Measurements from ENCODE around the gene SKAP1. TPM values are rescaled to one million over a fixed set of nuclear protein-coding genes. Genes with fewer than 3 reads are reported as not detected.

The SKAP1 gene
- total and polyA plus RNA-seq, 2 of the 13 experiments (the other 11 are each of a cell fraction or from before 2014, with no cell fraction given), result 0.21 TPM; not detected in 1

DNA sequence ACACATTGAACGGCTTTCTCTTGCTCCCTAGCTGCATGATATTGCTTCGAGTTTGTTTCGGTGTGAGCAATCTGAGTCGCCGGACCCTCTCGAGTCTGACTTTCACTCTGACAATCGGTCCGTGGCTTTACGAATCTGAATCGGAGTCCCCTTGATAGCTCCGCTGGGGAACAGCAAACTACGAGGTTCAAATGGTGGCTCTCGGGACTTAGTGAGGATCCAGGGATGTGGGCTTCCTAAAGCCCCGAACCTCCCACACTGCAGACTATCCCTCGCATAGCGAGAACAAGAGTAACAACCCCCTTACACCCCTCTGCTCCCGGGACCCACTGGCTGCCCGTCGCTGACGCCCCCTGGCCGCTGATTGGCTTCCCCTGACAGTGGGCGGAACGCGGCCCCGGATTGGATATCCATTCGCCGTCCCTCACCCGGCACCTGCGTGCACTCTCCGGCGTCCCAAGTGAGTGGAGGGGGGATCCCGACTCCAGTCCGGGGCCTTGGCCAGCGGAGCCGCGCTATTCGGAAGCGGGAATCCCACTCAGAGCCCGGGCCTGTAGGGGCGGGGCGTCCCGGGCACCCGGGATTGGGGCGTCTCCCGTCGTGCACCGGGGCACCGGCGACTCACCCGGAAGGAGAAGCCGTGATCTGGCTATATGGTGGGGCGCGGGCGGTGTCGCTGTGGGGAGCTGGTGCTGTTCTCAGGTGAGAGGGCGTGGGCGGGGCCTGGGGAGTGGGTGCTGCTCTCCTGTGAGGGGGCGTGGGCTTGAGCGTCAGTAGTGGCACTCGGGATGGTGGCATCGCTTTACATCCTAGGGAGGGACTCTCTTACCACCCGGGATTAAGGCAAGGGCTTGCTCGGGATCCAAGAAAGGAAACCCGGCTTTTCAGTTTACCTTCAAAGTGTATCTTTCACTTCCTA lies 322.6 kb downstream of the SKAP1 start, which contains the start of gene SNX11 (continued):
- TF ChIP-seq, protein P1, sequence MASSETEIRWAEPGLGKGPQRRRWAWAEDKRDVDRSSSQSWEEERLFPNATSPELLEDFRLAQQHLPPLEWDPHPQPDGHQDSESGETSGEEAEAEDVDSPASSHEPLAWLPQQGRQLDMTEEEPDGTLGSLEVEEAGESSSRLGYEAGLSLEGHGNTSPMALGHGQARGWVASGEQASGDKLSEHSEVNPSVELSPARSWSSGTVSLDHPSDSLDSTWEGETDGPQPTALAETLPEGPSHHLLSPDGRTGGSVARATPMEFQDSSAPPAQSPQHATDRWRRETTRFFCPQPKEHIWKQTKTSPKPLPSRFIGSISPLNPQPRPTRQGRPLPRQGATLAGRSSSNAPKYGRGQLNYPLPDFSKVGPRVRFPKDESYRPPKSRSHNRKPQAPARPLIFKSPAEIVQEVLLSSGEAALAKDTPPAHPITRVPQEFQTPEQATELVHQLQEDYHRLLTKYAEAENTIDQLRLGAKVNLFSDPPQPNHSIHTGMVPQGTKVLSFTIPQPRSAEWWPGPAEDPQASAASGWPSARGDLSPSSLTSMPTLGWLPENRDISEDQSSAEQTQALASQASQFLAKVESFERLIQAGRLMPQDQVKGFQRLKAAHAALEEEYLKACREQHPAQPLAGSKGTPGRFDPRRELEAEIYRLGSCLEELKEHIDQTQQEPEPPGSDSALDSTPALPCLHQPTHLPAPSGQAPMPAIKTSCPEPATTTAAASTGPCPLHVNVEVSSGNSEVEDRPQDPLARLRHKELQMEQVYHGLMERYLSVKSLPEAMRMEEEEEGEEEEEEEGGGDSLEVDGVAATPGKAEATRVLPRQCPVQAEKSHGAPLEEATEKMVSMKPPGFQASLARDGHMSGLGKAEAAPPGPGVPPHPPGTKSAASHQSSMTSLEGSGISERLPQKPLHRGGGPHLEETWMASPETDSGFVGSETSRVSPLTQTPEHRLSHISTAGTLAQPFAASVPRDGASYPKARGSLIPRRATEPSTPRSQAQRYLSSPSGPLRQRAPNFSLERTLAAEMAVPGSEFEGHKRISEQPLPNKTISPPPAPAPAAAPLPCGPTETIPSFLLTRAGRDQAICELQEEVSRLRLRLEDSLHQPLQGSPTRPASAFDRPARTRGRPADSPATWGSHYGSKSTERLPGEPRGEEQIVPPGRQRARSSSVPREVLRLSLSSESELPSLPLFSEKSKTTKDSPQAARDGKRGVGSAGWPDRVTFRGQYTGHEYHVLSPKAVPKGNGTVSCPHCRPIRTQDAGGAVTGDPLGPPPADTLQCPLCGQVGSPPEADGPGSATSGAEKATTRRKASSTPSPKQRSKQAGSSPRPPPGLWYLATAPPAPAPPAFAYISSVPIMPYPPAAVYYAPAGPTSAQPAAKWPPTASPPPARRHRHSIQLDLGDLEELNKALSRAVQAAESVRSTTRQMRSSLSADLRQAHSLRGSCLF (CRISPR knock-in tag; IDR thresholded peaks at IDR 0.05; ENCODE audit: borderline replicate concordance), result no peak; the same call in 1 of the 2 replicates
- 0 out of 2 replicates have a peak, but pooled peaks have one; percentile 39 for TF ChIP-seq ZNF547 (CRISPR knock-in tag; IDR thresholded peaks at IDR 0.05)
- no peak for TF ChIP-seq NFIB (CRISPR knock-in tag; IDR thresholded peaks at IDR 0.05; ENCODE audit: borderline replicate concordance)
- TF ChIP-seq RBM22 (optimal IDR thresholded peaks at IDR 0.05; ENCODE audit: low read length), result no peak
- TF ChIP-seq, protein P2, sequence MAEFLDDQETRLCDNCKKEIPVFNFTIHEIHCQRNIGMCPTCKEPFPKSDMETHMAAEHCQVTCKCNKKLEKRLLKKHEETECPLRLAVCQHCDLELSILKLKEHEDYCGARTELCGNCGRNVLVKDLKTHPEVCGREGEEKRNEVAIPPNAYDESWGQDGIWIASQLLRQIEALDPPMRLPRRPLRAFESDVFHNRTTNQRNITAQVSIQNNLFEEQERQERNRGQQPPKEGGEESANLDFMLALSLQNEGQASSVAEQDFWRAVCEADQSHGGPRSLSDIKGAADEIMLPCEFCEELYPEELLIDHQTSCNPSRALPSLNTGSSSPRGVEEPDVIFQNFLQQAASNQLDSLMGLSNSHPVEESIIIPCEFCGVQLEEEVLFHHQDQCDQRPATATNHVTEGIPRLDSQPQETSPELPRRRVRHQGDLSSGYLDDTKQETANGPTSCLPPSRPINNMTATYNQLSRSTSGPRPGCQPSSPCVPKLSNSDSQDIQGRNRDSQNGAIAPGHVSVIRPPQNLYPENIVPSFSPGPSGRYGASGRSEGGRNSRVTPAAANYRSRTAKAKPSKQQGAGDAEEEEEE (CRISPR knock-in tag; IDR thresholded peaks at IDR 0.05; ENCODE audit: borderline replicate concordance), result no peak
- no peak for TF ChIP-seq U2AF2 (IDR thresholded peaks at IDR 0.05; ENCODE audit: low read depth, low read length)
- TF ChIP-seq BORCS8-MEF2B (CRISPR knock-in tag; IDR thresholded peaks at IDR 0.05), result peak; percentile 84; the same call in 1 of the 2 replicates
- TF ChIP-seq ZNF556 (CRISPR knock-in tag; IDR thresholded peaks at IDR 0.05; ENCODE audit: borderline replicate concordance), result no peak; the same call in 1 of the 2 replicates
- TF ChIP-seq, protein P3, sequence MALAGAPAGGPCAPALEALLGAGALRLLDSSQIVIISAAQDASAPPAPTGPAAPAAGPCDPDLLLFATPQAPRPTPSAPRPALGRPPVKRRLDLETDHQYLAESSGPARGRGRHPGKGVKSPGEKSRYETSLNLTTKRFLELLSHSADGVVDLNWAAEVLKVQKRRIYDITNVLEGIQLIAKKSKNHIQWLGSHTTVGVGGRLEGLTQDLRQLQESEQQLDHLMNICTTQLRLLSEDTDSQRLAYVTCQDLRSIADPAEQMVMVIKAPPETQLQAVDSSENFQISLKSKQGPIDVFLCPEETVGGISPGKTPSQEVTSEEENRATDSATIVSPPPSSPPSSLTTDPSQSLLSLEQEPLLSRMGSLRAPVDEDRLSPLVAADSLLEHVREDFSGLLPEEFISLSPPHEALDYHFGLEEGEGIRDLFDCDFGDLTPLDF (CRISPR knock-in tag; IDR thresholded peaks at IDR 0.05), result peak; percentile 71
- TF ChIP-seq RCOR2 (CRISPR knock-in tag; IDR thresholded peaks at IDR 0.05), result no peak
- peak; percentile 73; the same call in 1 of the 2 replicates for TF ChIP-seq KMT2A (CRISPR knock-in tag; IDR thresholded peaks at IDR 0.05)
- peak; percentile 35; the same call in 1 of the 2 replicates for TF ChIP-seq HCFC1 (IDR thresholded peaks at IDR 0.05; ENCODE audit: low read depth, low read length)
- no peak for TF ChIP-seq HMGA1 (CRISPR knock-in tag; conservative IDR thresholded peaks at IDR 0.05)
- TF ChIP-seq, protein P4, sequence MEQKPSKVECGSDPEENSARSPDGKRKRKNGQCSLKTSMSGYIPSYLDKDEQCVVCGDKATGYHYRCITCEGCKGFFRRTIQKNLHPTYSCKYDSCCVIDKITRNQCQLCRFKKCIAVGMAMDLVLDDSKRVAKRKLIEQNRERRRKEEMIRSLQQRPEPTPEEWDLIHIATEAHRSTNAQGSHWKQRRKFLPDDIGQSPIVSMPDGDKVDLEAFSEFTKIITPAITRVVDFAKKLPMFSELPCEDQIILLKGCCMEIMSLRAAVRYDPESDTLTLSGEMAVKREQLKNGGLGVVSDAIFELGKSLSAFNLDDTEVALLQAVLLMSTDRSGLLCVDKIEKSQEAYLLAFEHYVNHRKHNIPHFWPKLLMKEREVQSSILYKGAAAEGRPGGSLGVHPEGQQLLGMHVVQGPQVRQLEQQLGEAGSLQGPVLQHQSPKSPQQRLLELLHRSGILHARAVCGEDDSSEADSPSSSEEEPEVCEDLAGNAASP (CRISPR knock-in tag; IDR thresholded peaks at IDR 0.05; ENCODE audit: borderline replicate concordance), result no peak; the same call in none of the 2 replicates
- TF ChIP-seq, protein P5, sequence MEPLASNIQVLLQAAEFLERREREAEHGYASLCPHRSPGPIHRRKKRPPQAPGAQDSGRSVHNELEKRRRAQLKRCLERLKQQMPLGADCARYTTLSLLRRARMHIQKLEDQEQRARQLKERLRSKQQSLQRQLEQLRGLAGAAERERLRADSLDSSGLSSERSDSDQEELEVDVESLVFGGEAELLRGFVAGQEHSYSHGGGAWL (CRISPR knock-in tag; IDR thresholded peaks at IDR 0.05), result 0 out of 2 replicates have a peak, but pooled peaks have one; percentile 45
- TF ChIP-seq RAD21 (CRISPR knock-in tag; IDR thresholded peaks at IDR 0.05), result peak; percentile 20; the same call in 1 of the 2 replicates

Data from HepG2 (cell line).